Placental epithelial cell (primary cell): ENCODE measurements around the gene SLC15A4. TPM values are rescaled to one million over a fixed set of nuclear protein-coding genes. Genes with fewer than 3 reads are reported as not detected.

ENCODE experiments used
- total RNA-seq: library from RNA; depleted of rRNA; stranded (reverse); fragments of >200 nt; gene quantifications from 2 replicates; pipeline ENCODE4 v1.2.3, GENCODE V29; 2012

SLC15A4 gene
- 29.4 and 39.3 TPM in 2 replicates for total RNA-seq

GRCh38 chr12:128823916-128824839, at the start of gene SLC15A4:
Gene SLC15A4, minus strand, starts transcription at chr12:128823958. Its CDS starts 15 bp downstream, at chr12:128823943.

GRCh38 chr12:128852885-128853599, 29.3 kb upstream of the SLC15A4 start, which contains the start of gene GLT1D1:
Gene GLT1D1, plus strand, starts transcription at chr12:128853478. Its CDS starts 104 bp downstream, at chr12:128853582.

Other genes with a start within 250 kb of the SLC15A4 start
- gene GLT1D1, start 29.5 kb upstream of the SLC15A4 start, total RNA-seq: 0.11 TPM in 1 of 2 replicates, not detected in the other